ENCODE measurements around the gene ACAP3.

GRCh38 chr1:1268284-1268682 lies 39.4 kb downstream of the ACAP3 start:
- TF ChIP-seq EP300 (IDR thresholded peaks at IDR 0.05) (no peak), CTCF (IDR thresholded peaks at IDR 0.05) (no peak), POLR2A (IDR thresholded peaks at IDR 0.05) (no peak)

Data from tibial nerve (tissue), 4 donors.